ENCODE measurements around the gene TBCE.
A peak's percentile ranks its signal among the peaks of the same experiment; 100 is the strongest.
"Not testable (repeated sequence)": the region's sequence is repeated elsewhere in the genome, so short reads cannot be mapped to it uniquely, and the experiment has no call there.

The TBCE gene

GRCh38 chr1:235357485-235358373 lies 9.5 kb upstream of the TBCE start:
- DNase-seq (ENCODE audit: low read depth): no peak

- no peak for DNase-seq (ENCODE audit: low read depth)
Measured at GRCh38 chr1:235358899-235359298, 8.3 kb upstream of the TBCE start.

GRCh38 chr1:235364189-235364588 lies 3.0 kb upstream of the TBCE start:
- DNase-seq (ENCODE audit: low read depth): not testable (repeated sequence)

- DNase-seq (ENCODE audit: low read depth): no peak
Measured at GRCh38 chr1:235366286-235366685, 941 bp upstream of the TBCE start.

GRCh38 chr1:235368428-235368827 lies 1.2 kb downstream of the TBCE start:
- no peak for DNase-seq (ENCODE audit: low read depth)

- no peak for DNase-seq (ENCODE audit: low read depth)
Measured at GRCh38 chr1:235369802-235370201, 2.6 kb downstream of the TBCE start.

GRCh38 chr1:235375919-235376605 lies 8.8 kb downstream of the TBCE start:
- DNase-seq (ENCODE audit: low read depth): no peak

- not testable (repeated sequence) for DNase-seq (ENCODE audit: low read depth)
Measured at GRCh38 chr1:235378134-235378735, 11.0 kb downstream of the TBCE start.

GRCh38 chr1:235381955-235382739 lies 14.9 kb downstream of the TBCE start:
- not testable (repeated sequence) for DNase-seq (ENCODE audit: low read depth)

- not testable (repeated sequence) for DNase-seq (ENCODE audit: low read depth)
Measured at GRCh38 chr1:235385633-235386032, 18.4 kb downstream of the TBCE start.

- DNase-seq (ENCODE audit: low read depth): no peak
Measured at GRCh38 chr1:235391874-235392273, 24.6 kb downstream of the TBCE start.

GRCh38 chr1:235397733-235398132 lies 30.5 kb downstream of the TBCE start:
- DNase-seq (ENCODE audit: low read depth): peak; percentile 76

- DNase-seq (ENCODE audit: low read depth): no peak
Measured at GRCh38 chr1:235399661-235400060, 32.4 kb downstream of the TBCE start.

- no peak for DNase-seq (ENCODE audit: low read depth)
Measured at GRCh38 chr1:235401251-235401650, 34.0 kb downstream of the TBCE start.

GRCh38 chr1:235402457-235403200 lies 35.4 kb downstream of the TBCE start:
- no peak for DNase-seq (ENCODE audit: low read depth)

- DNase-seq (ENCODE audit: low read depth): no peak
Measured at GRCh38 chr1:235403593-235403992, 36.4 kb downstream of the TBCE start.

- DNase-seq (ENCODE audit: low read depth): no peak
Measured at GRCh38 chr1:235404190-235404589, 37.0 kb downstream of the TBCE start.

GRCh38 chr1:235407419-235407818 lies 40.2 kb downstream of the TBCE start:
- DNase-seq (ENCODE audit: low read depth): no peak

- DNase-seq (ENCODE audit: low read depth): no peak
Measured at GRCh38 chr1:235408503-235408960, 41.3 kb downstream of the TBCE start.

GRCh38 chr1:235409042-235409820 lies 42.0 kb downstream of the TBCE start:
- DNase-seq (ENCODE audit: low read depth): no peak
